Frontal cortex (tissue), 1 donor: Measurements from ENCODE around the gene NDUFS2. TPM values are rescaled to one million over a fixed set of nuclear protein-coding genes. Genes with fewer than 3 reads are reported as not detected.

Experiments
- total RNA-seq: library from RNA; depleted of rRNA; stranded (reverse); fragments of >200 nt; gene quantifications from one replicate; pipeline ENCODE4 v1.2.3, GENCODE V29; 2014

The NDUFS2 gene
- total RNA-seq, 1 donor from 2014 or later: 143 TPM

Other genes starting within 250 kb of the NDUFS2 start
- not detected for gene ITLN2, start 247.6 kb upstream of the NDUFS2 start, total RNA-seq
- gene F11R, start 181.2 kb upstream of the NDUFS2 start, total RNA-seq: 9.4 TPM
- gene TSTD1, start 163.4 kb upstream of the NDUFS2 start, total RNA-seq: 32.6 TPM
- 186 TPM for gene USF1, start 156.4 kb upstream of the NDUFS2 start, total RNA-seq
- gene ARHGAP30, start 132.5 kb upstream of the NDUFS2 start, total RNA-seq: 0.82 TPM
- gene NECTIN4, start 112.8 kb upstream of the NDUFS2 start, total RNA-seq: not detected
- 4.5 TPM for gene KLHDC9, start 104.0 kb upstream of the NDUFS2 start, total RNA-seq
- 53.8 TPM for gene PFDN2, start 84.3 kb upstream of the NDUFS2 start, total RNA-seq
- gene NIT1, start 84.3 kb upstream of the NDUFS2 start, total RNA-seq: 14.7 TPM
- 21.6 TPM for gene DEDD, start 69.7 kb upstream of the NDUFS2 start, total RNA-seq
- gene UFC1, start 48.4 kb upstream of the NDUFS2 start, total RNA-seq: 138 TPM
- gene USP21, start 42.9 kb upstream of the NDUFS2 start, total RNA-seq: 8.2 TPM
- gene PPOX, start 35.9 kb upstream of the NDUFS2 start, total RNA-seq: 26.5 TPM
- 16.3 TPM for gene B4GALT3, start 24.9 kb upstream of the NDUFS2 start, total RNA-seq
- 0.41 TPM for gene ADAMTS4, start 3.3 kb upstream of the NDUFS2 start, total RNA-seq
- gene FCER1G, start 12.9 kb downstream of the NDUFS2 start, total RNA-seq: 2.0 TPM
- not detected for gene APOA2, start 21.3 kb downstream of the NDUFS2 start, total RNA-seq
- 22.4 TPM for gene TOMM40L, start 23.7 kb downstream of the NDUFS2 start, total RNA-seq
- gene NR1I3, start 35.8 kb downstream of the NDUFS2 start, total RNA-seq: not detected
- 6.9 TPM for gene PCP4L1, start 56.4 kb downstream of the NDUFS2 start, total RNA-seq
- 1.6 TPM for gene MPZ, start 107.6 kb downstream of the NDUFS2 start, total RNA-seq
- gene SDHC, start 112.0 kb downstream of the NDUFS2 start, total RNA-seq: 14.7 TPM
- not detected for gene CFAP126, start 165.5 kb downstream of the NDUFS2 start, total RNA-seq